DMS53 (cell line): ENCODE results near the gene USP28.
"Not testable (repeated sequence)": the region's sequence is repeated elsewhere in the genome, so short reads cannot be mapped to it uniquely, and the experiment has no call there.

ENCODE experiments used
- DNase-seq: peaks from one replicate; lab custom pipeline; 2025; lab: John Stamatoyannopoulos, UW

USP28 gene

DNA sequence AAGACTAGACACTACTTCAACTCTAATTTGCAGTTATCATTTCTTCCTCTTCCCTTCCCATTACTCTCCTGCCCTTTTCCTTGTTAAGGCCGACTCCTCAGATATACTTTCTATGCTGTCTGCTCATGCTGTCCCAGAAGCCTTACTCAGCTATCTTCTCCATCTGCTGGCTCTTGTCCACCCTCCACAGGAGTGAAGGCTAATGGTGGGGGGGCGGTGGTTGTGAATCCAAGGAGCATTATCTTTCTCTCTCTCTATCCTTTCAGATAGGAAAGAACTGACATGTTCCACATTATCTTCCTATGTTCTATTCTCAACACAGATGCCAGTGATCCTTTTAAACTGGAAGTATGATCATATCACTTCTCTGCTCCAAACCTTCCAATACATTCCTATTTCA, 37.4 kb downstream of the USP28 start:
- DNase-seq, result no peak

GRCh38 chr11:113835306-113835705, 40.1 kb downstream of the USP28 start:
- DNase-seq, result no peak

DNA sequence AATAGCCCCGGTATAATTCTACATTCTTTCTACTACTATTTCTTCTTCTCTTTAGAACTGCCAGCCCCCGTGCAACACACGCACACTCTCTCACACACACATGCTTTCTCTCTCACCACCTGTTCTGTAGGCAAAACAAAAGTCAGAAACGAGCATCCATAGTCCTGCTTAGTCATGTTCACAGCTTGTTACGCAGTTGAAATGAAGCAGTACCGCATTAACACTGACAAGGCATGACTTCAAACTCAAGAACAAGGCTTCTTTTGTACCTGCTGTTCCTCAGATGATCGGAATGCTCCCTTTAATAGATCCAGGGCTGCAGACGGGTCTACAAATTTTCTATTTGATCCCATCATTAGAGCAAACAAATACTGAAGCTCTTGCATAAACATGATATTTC, 42.2 kb downstream of the USP28 start:
- DNase-seq, result no peak

DNA sequence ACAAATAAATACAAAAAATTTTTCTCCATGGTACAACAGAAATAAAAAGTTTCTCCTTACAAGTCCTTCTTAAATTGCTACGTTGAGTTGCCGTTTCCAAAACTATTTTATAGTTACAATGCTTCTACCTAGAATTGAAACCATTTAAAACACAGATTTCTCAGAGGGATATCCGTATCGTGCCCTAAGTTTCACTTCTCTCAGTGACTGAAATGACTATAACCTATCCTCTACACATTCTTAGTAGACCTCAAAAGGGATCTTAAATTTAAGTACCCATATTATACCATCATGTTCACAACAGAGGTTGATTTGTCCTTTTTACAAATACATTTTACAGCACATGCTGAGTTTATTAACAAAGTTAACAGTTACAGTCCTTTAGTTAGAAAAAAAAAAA, 44.1 kb downstream of the USP28 start:
- DNase-seq, result no peak

- DNase-seq, result no peak
Observed at GRCh38 chr11:113829751-113830150, 45.6 kb downstream of the USP28 start.

DNA sequence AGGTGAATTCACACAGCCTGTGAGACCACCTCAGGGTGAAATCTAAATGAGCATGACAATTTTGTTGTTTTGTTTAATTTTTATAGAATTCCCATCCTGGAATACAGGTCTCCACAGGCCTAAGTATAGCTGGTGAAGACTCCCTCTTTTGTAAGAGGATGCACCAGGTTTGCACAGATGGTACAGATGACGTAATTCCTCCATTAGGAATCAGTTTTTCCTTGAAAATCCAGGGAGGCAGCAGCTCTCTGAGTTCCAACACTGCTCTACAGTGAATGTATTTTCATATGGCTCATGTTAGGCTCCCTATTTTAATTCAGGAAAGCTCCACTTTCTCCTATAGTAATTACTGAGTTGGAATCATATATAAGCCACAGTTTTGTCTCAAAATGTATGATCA, 47.2 kb downstream of the USP28 start:
- no peak for DNase-seq

DNA sequence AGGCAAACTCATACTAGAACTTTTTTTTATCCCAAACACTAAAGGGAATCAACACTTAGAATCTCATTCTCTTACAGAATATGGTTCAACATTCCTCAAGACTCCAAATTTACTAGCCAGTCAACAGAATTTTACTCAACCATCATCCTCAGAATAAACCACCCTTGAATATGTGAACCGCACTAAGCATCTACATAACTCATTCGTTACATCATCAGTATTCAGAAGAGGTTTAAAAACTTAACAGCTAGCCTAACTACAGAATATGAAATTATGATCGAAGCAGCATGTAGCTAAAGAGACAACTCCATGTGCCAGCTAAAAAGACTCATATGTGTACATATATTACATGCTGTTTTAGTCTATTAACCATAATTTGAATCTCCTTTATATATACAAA, 47.9 kb downstream of the USP28 start:
- no peak for DNase-seq

GRCh38 chr11:113818426-113818825, 56.9 kb downstream of the USP28 start:
- peak; percentile 5 for DNase-seq

- no peak for DNase-seq
Observed at GRCh38 chr11:113817626-113818025, 57.7 kb downstream of the USP28 start.

GRCh38 chr11:113817162-113817561, 58.2 kb downstream of the USP28 start:
- no peak for DNase-seq

DNA sequence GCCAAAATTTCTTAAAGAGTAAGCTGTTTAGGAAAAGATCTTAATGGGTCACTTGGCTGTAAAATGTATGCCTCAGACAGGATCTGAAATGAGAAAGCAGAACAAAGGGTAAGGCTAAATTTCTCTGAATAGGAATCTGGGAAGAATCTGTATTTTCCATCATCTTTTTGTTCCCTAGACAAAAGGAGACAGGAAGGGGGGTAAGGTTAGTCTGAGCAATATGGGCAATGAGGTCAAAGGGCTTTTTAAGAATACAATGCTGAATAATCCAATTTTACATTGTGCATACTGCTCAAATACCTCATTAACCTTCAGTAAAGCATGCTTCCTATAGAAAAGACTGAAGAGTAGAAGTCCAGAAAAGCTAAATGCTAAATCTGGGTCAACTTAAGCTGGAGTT, 61.2 kb downstream of the USP28 start:
- DNase-seq, result no peak

- DNase-seq, result no peak
Observed at GRCh38 chr11:113808931-113809330, 66.4 kb downstream of the USP28 start.

DNA sequence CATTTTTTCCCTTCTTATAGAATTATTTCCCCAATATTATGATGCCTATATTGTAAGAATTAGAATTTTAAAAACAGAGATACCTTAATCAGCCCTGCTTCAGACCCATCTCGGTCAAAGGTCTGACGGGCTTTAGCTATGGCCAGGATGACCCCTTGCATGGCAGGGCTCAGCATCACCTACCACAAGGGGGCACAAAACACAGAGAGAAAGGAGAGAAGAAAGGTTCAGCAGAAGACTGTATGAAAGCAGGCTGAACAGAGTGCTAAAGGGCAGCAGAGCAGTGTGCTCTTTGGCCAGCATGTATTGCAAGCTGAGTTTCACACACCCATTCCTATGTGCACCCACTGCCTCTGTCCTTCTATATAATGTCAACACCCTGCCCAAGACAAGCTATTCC, 69.0 kb downstream of the USP28 start:
- peak; percentile 63 for DNase-seq

GRCh38 chr11:113805640-113806039, 69.7 kb downstream of the USP28 start:
- no peak for DNase-seq

DNA sequence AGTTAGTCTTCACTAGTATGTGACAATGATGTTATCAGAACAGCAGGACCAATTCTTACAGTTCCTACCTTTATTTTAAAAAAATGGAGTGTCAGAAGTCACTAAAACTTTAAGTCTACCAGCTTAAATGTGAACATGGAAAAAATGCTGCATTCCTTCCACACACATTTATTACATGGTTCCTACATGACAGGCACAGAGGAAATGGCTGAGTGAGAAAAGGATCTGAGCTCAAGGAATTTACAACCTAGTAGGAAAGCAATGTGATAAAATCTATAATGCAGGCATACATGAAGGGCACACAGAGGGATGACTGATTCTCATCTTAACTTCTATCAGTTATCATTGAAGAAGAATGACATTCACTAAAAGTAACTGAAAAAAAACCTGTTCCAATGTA, 72.8 kb downstream of the USP28 start:
- DNase-seq, result no peak

- peak; percentile 76 for DNase-seq
Observed at GRCh38 chr11:113796663-113797259, 78.6 kb downstream of the USP28 start.

DNA sequence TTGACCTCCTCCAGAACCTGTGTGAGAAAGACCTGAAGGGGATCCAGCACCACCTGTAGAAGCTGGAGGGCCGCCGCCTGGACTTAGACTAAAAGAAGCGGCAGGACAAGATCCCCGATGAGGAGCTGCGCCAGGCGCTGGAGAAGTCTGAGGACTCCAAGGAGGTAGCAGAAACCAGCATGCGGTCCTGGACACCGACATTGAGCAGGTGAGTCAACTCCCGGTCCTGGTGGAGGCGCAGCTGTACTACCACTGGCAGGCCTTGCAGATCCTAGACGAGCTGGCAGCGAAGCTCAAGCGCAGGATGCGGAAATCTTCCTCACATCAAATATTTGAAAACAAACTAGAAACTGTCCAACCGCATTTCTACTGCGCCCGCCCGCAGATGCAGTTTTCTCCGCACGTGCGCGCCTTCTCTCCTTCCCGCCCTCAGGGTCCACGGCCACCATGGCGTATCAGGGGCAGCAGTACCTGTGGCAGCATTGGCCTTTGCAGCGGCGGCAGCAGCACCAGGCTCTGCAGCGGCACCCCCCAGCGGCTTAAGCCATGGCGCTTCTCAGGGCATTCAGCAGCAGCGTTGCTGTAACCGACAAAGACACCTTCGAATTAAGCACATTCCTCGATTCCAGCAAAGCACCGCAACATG, 85.6 kb downstream of the USP28 start:
- DNase-seq, result peak; percentile 12

DNA sequence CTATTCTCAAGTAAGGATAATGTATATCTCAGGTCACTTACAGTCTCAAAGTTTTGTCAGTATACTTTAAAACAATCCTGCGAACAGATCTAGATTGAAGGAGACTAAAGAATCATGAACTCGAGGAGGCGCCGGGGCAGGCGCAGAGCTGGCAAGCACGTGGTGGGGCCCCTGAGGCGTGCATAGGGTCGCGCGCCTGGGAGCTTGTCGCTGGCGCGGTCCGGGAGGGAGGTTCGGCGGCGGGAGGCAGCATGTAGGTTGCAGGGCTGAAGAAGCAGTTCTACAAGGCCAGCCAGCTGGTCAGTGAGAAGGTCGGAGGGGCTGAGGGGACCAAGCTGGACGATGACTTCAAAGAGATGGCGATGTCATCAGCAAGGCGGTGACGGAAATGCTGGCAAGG, 86.4 kb downstream of the USP28 start:
- not testable (repeated sequence) for DNase-seq

DNA sequence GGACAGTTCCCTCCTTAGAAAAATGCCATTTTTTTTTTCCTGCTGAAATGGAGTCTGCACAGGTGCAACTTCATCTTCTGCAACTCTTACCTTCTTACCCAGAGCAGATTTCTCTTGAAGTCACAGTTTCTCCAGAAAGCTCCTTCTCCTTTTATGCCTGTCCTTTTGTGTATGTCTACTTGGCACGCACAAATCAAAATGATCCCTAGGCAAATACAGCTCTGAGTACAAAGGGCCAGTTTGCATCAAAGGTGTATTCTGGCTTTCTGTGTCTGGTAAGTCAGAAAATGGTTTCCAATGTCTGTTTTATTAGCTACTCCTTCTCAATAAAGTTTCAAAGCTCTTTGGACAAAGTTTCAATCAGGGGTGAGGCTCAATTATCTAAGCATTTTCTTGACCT, 93.2 kb downstream of the USP28 start:
- DNase-seq, result no peak

- DNase-seq, result no peak
Observed at GRCh38 chr11:113781682-113782081, 93.7 kb downstream of the USP28 start.

GRCh38 chr11:113779496-113779895, 95.9 kb downstream of the USP28 start, which contains the start of gene CLDN25:
Gene CLDN25, plus strand, starts transcription at chr11:113779796. Its CDS starts 0 bp downstream, at chr11:113779796.
- no peak for DNase-seq

DNA sequence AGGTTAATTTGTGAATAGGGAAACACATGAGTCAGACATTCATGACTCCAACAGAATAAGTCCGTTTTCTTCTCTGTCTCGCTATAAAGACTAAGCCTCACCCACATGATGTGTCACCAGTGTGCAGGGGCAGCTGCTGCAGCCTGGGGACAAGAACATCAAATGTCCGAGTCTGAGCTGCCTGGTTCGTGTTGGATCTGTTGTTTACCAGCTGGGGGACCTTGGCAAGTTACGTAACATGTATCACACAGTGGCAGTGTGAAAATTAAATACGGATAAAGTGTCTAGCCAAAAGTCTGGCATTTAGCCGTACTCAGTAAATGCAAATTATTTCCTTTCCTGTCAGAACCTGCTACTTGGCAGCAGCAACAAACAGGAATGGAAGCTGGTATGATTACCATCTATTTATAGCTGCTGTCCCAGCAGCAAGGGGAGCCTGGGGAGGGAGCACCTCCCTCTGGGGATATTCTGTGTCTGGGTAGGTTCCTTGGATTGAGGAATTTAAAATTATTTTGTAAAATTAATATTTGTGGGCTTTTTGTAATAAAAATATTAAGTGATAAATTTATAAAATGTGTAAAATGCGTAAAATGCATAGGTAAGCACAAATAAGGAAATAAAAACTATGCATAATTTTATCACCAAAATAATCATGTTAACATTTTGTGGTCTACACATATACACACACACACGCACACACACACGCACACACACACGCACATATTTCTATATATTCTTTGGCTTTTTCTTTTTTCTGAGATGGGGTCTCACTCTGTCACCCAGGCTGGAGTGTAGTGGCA, 97.1 kb downstream of the USP28 start:
- DNase-seq, result no peak

DNA sequence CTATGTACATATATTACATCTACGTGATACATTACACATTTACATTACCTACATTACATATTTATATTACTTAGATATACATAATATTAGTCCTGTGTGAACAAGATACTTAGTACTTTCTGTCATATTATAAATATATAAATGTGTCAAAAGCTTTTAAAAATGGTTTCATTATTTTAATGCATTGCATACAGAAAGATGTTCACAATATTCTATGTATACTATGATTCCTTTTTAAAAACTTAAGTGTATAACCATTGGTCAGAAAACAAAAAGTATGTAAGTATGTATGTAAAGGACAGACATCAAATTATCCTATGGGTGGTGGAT, 101.2 kb downstream of the USP28 start:
- no peak for DNase-seq
